Stimulated activated CD8-positive, alpha-beta memory T cell treated with anti-CD3 and anti-CD28 coated beads, Interleukin-4, amount 100 ng/mL, for 48 hours (primary cell): ENCODE results near the gene PFKFB2.
A peak's percentile ranks its signal among the peaks of the same experiment; 100 is the strongest.

ENCODE experiments used
- DNase-seq: peaks from one replicate; pipeline ENCODE4 v3.0.0-alpha.2; 2020

The PFKFB2 gene

GRCh38 chr1:207052911-207053769, at the start of gene PFKFB2:
Gene PFKFB2 (plus strand): TSS chr1:207053275. CDS start chr1:207054718, 1,443 bp downstream.
- DNase-seq, result peak; percentile 97

GRCh38 chr1:207004931-207005830, 47.9 kb upstream of the PFKFB2 start:
- DNase-seq, result peak; percentile 54

- DNase-seq, result no peak
Measured at GRCh38 chr1:207006083-207006482, 47.0 kb upstream of the PFKFB2 start.

GRCh38 chr1:207006914-207007313, 46.2 kb upstream of the PFKFB2 start:
- no peak for DNase-seq

- DNase-seq, result no peak
Measured at GRCh38 chr1:207007352-207008033, 45.6 kb upstream of the PFKFB2 start.

GRCh38 chr1:207009182-207009850, 43.8 kb upstream of the PFKFB2 start:
- no peak for DNase-seq

GRCh38 chr1:207009945-207010344, 43.1 kb upstream of the PFKFB2 start:
- no peak for DNase-seq

- DNase-seq, result no peak
Measured at GRCh38 chr1:207010726-207011125, 42.3 kb upstream of the PFKFB2 start.

- DNase-seq, result no peak
Measured at GRCh38 chr1:207013321-207014085, 39.6 kb upstream of the PFKFB2 start.

GRCh38 chr1:207014728-207015127, 38.3 kb upstream of the PFKFB2 start:
- DNase-seq, result no peak

- DNase-seq, result no peak
Measured at GRCh38 chr1:207015791-207016190, 37.3 kb upstream of the PFKFB2 start.

GRCh38 chr1:207017615-207018559, 35.2 kb upstream of the PFKFB2 start:
- DNase-seq, result no peak

- DNase-seq, result no peak
Measured at GRCh38 chr1:207018707-207019106, 34.4 kb upstream of the PFKFB2 start.

- DNase-seq, result no peak
Measured at GRCh38 chr1:207019161-207019560, 33.9 kb upstream of the PFKFB2 start.

- no peak for DNase-seq
Measured at GRCh38 chr1:207019661-207020060, 33.4 kb upstream of the PFKFB2 start.

- DNase-seq, result no peak
Measured at GRCh38 chr1:207020065-207020708, 32.9 kb upstream of the PFKFB2 start.

GRCh38 chr1:207020709-207021107, 32.4 kb upstream of the PFKFB2 start:
- DNase-seq, result no peak

- no peak for DNase-seq
Measured at GRCh38 chr1:207021139-207021861, 31.8 kb upstream of the PFKFB2 start.

GRCh38 chr1:207021876-207022596, 31.0 kb upstream of the PFKFB2 start:
- DNase-seq, result no peak
